NK-92 treated with Interleukin-12 subunit alpha and Interleukin-12 subunit beta, amount 100 ng/mL, for 24 hours (cell line): Measurements from ENCODE around the gene TFR2.
A peak's percentile ranks its signal among the peaks of the same experiment; 100 is the strongest.

Experiments
- DNase-seq: peaks from one replicate; lab custom pipeline; 2025; lab: John Stamatoyannopoulos, UW

TFR2 gene

GRCh38 chr7:100612730-100613390, 28.5 kb downstream of the TFR2 start:
- no peak for DNase-seq

GRCh38 chr7:100611983-100612729, 29.2 kb downstream of the TFR2 start, which contains the start of gene MOSPD3:
MOSPD3 (plus strand) TSS chr7:100612540; CDS start chr7:100612792, 252 bp downstream.
- peak; percentile 99 for DNase-seq

- no peak for DNase-seq
Observed at GRCh38 chr7:100609958-100610357, 31.4 kb downstream of the TFR2 start.

- DNase-seq: no peak
Observed at GRCh38 chr7:100607111-100607510, 34.2 kb downstream of the TFR2 start.

GRCh38 chr7:100606313-100606712, 35.0 kb downstream of the TFR2 start:
- DNase-seq: no peak

GRCh38 chr7:100604976-100605911, 36.1 kb downstream of the TFR2 start:
- no peak for DNase-seq

- peak; percentile 97 for DNase-seq
Observed at GRCh38 chr7:100604028-100604975, 37.0 kb downstream of the TFR2 start.

- DNase-seq: no peak
Observed at GRCh38 chr7:100603726-100604027, 37.7 kb downstream of the TFR2 start.

GRCh38 chr7:100602889-100603725, 38.2 kb downstream of the TFR2 start:
- DNase-seq: no peak

GRCh38 chr7:100600730-100601038, 40.7 kb downstream of the TFR2 start:
- DNase-seq: no peak

- DNase-seq: no peak
Observed at GRCh38 chr7:100599911-100600729, 41.2 kb downstream of the TFR2 start.

- DNase-seq: no peak
Observed at GRCh38 chr7:100598425-100598824, 42.9 kb downstream of the TFR2 start.

- no peak for DNase-seq
Observed at GRCh38 chr7:100595188-100595587, 46.2 kb downstream of the TFR2 start.

GRCh38 chr7:100591596-100591995, 49.8 kb downstream of the TFR2 start:
- no peak for DNase-seq

GRCh38 chr7:100590077-100590737, 51.1 kb downstream of the TFR2 start:
- DNase-seq: no peak

- no peak for DNase-seq
Observed at GRCh38 chr7:100589341-100589947, 51.9 kb downstream of the TFR2 start.

- DNase-seq: no peak
Observed at GRCh38 chr7:100588438-100588837, 52.9 kb downstream of the TFR2 start.

GRCh38 chr7:100586266-100587025, 54.9 kb downstream of the TFR2 start, which contains the start of gene FBXO24:
FBXO24 (plus strand) TSS chr7:100586328; CDS start chr7:100586626, 298 bp downstream.
- peak; percentile 100 for DNase-seq
